Spleen (tissue), 7 donors: ENCODE data around the gene PTPRG.
A peak's percentile ranks its signal among the peaks of the same experiment; 100 is the strongest.

Experiments used
- POLR2A ChIP-seq, 3 donors: fragments of 450-650 bp; IDR thresholded peaks; one replicate each; pipeline ENCODE4 v1.5.1; 2017; ENCODE audit warnings: antibody characterized with exemption in 3 of 3, mild to moderate bottlenecking in 1 of 3
- POLR2AphosphoS5 ChIP-seq, 3 donors: sonication (generic); formaldehyde crosslinking; IDR thresholded peaks; one replicate each; pipeline ENCODE4 v1.5.1; 2017; ENCODE audit warnings: antibody characterized with exemption in 3 of 3
- TF ChIP-seq, protein P1 (sequence below), 11 experiments: fragments of 200-600 bp in 7 of 11; fragments of 450-650 bp in 4 of 11; sonication (generic) in 4 of 11; IDR thresholded peaks in 8 of 11; conservative IDR thresholded peaks in 3 of 11; 1 replicate in 7 of 11; 2 replicates in 4 of 11; pipeline versions ENCODE4 v1.4.0 to v1.8.0; 2016 to 2021; ENCODE audit warnings: antibody characterized with exemption in 11 of 11, inconsistent platforms in 4 of 11, mild to moderate bottlenecking in 1 of 11
- donor health status: DM: no; HTN: no; CAD: no; lungs with moderate emphysema.
- donor health status: DM: no; HTN: no; CAD: no.
- donor health status: DM: no; HTN: no; CAD: no.

DNA sequence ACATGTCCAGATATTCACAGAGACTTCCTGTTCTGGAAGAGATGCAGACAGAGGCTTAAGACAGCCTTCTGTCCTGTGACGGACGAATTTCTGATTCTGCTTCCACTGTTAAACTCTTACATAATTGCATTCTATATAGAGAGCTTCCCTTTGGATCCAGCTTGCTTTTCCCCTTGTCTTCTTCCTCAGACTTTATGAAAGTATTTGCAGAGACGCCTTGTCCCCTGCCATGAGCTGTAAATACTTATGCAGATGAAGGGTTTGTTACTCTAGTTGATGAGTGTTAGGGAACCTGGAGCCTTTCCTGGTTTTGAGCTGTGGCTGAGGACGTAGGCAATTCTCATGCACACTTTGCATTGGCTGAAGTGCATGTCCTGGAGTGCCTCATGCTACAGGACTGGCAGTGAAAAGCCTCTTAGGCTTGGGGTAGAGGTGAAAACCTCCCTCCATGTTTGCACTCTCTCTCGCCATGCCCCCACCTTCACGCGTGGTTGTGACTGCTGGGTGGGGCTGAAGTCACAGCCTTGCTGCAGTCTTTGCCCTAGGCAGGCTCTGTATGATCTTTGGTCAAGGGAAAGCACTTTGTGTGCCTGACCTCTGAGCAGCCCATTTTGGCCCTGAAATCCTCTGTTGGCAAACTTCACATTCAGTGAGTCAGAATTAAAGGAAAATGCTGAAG is 286.6 kb downstream of the PTPRG start:
- TF ChIP-seq, protein P1, sequence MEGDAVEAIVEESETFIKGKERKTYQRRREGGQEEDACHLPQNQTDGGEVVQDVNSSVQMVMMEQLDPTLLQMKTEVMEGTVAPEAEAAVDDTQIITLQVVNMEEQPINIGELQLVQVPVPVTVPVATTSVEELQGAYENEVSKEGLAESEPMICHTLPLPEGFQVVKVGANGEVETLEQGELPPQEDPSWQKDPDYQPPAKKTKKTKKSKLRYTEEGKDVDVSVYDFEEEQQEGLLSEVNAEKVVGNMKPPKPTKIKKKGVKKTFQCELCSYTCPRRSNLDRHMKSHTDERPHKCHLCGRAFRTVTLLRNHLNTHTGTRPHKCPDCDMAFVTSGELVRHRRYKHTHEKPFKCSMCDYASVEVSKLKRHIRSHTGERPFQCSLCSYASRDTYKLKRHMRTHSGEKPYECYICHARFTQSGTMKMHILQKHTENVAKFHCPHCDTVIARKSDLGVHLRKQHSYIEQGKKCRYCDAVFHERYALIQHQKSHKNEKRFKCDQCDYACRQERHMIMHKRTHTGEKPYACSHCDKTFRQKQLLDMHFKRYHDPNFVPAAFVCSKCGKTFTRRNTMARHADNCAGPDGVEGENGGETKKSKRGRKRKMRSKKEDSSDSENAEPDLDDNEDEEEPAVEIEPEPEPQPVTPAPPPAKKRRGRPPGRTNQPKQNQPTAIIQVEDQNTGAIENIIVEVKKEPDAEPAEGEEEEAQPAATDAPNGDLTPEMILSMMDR (IDR thresholded peaks at IDR 0.05 in 8 of 11, conservative IDR thresholded peaks at IDR 0.05 in 3 of 11), result no peak
- no peak for TF ChIP-seq POLR2A (IDR thresholded peaks at IDR 0.05)
- peak in 2 of 3 donors; percentile 57 to 74 for TF ChIP-seq POLR2AphosphoS5 (IDR thresholded peaks at IDR 0.05)
